Erythroblast (primary cell): ENCODE results near the gene PLA2G2E.

Experiments
- GATA1 ChIP-seq: IDR thresholded peaks from 2 replicates; pipeline ENCODE4 v1.6.1; 2011; ENCODE audit warnings: low read depth, mild to moderate bottlenecking, control low read depth, low read length, moderate library complexity
- POLR2A ChIP-seq: IDR thresholded peaks from 2 replicates; pipeline ENCODE4 v1.6.1; 2011; ENCODE audit warnings: mild to moderate bottlenecking, low read length

- TF ChIP-seq POLR2A (no peak), GATA1 (no peak)
Observed at GRCh38 chr1:19894218-19894617, 29.2 kb downstream of the PLA2G2E start.
